NCI-H2196 (cell line): ENCODE measurements around the gene PSMA2.
"Not testable (repeated sequence)": the region's sequence is repeated elsewhere in the genome, so short reads cannot be mapped to it uniquely, and the experiment has no call there.

Source experiments
- DNase-seq: peaks from one replicate; lab custom pipeline; 2025; ENCODE audit not compliant: unreplicated experiment; lab: John Stamatoyannopoulos, UW

PSMA2 gene

DNA sequence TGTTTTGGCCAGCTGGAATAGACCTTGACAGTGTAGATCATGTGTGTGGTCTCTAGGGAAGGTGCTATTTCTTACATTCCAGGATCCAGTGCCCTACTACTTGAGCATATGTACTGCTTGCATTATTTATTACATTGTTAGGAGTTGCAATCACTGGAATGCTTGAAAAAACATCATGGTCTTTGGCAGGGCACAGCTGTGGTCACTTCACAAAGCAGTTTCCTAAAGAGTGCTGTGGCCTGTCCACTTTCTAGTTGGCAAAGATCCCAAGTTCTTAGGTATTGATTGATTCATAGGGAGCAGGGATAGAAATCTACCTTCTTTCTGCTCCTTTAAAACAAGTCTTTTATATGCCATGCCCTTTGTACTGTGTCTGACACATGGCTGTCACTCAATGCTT, 24.7 kb downstream of the PSMA2 start:
- DNase-seq: no peak

DNA sequence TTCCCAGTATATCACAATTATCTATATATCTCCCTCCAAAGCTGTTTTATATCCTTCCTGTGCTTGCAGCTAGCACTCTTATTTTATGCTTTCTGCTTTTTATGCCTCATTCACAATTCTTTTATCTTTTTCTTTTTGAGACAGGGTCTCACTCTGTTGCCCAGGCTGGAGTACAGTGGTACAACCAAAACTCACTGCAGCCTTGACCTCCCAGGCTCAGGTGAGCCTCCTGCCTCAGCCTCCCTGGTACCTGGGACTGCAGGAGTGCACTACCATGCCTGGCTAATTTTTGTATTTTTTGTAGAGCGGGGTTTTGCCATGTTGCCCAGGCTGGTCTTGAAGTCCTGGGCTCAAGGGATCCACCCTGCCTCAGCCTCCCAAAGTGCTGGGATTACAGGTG, 25.8 kb downstream of the PSMA2 start:
- no peak for DNase-seq

DNA sequence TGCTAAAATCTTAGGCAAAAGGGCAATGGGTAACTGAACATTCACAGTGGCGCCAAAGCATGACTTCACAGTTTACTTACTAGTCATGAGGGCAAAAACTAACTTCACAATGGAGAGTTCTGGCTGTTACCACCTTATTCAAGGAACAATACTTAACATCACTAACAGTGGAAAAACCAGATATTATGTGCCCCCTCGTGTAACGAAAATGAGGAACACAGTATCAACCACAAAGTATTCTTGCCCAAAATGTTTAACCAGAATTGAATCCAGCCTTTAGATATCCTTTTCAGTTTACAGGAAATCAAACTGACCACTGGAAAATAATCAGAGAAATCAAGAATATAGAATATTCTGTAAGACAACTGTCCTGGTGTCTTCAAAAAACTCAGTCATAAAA, 29.6 kb downstream of the PSMA2 start:
- DNase-seq: no peak

DNA sequence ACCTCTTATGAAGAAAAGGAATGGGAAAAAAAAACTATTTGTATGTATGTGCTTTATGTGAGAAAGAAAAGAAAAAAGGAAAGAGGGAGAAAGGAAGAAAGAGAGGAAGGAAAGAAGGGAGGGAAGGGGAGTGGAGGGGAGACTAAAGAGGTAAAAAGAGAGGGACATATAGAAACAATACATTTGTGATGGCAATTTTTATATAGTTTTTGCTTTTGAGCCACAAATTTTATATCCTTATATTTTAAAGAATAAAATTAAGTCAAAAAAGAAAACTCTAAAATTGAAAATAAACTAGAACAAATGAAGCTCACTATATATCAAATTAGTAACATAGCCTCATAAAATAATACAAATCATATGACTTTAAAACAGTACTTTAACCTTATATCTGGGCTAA, 31.1 kb downstream of the PSMA2 start:
- DNase-seq: no peak

DNA sequence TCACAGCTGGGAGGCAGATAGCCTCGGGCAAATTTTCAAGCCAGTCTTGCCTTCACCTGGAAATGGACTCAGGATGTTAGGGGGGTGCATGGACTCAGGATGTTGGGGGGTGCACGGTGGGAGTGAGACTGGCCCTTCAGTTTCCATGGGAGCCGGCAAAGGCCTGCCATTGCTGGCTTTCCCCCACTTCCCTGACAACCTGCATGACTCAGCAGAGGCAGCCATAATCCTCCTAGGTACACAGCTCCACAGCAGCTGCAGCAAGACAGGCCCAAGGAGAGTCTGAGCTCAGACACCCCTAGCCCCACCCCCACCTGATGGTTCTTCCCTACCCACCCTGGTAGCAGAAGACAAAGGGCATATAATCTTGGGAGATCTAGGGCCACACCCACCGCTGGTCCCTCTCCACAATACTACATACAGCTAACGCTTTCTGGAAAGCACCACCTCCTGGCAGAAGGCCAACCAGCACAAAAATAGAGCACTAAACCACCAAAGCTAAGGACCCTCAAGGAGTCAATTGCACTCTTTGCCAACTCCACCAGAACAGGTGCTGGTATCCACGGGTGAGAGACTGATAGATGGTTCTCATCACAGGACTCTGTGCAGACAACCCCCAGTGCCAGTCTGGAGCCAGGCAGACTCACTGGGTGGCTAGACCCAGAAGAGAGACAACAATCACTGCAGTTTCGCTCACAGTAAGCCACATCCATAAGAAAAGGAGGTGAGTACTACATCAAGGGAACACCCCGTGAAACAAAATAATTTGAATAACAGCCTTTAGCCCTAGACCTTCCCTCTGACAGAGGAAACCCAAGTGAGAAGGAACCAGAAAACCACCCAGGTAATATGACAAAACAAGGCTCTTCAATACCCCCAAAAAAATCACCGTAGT, 38.4 kb downstream of the PSMA2 start:
- no peak for DNase-seq

GRCh38 chr7:42886893-42887505, 45.0 kb downstream of the PSMA2 start:
- DNase-seq: no peak

DNA sequence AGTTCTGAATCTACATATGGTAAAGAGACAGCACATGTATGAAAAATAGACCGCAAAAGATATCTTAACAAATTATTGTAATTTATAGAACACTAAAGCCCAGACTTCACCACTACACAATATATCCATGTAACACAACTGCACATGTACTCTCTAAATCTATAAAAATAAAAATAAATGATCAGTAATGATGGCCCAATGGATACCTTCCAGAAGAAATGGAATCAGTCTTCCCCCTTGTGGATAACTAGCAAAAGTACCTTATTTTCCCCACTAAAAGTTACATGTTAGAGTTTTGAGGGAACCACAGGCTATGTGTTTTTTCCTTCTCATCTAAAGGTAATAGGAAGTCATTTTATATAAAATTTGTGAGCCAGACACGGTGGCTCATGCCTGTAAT, 45.8 kb downstream of the PSMA2 start:
- DNase-seq: no peak

DNA sequence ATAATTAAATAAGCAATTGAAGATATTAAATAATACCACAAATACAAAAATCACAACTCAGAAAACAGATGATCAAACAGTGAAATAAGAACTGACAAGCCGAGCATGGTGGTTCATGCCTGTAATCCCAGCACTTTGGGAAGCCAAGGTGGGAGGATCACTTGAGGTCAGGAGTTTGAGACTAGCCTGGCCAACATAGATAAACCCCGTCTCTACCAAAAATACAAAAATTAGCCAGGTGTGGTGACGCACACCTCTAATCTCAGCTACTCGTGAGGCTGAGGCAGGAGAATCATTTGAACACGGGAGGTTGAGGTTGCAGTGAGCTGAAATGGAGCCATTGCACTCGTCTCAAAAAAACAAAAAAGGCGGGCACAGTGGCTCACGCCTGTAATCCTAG, 46.8 kb downstream of the PSMA2 start:
- DNase-seq: not testable (repeated sequence)

DNA sequence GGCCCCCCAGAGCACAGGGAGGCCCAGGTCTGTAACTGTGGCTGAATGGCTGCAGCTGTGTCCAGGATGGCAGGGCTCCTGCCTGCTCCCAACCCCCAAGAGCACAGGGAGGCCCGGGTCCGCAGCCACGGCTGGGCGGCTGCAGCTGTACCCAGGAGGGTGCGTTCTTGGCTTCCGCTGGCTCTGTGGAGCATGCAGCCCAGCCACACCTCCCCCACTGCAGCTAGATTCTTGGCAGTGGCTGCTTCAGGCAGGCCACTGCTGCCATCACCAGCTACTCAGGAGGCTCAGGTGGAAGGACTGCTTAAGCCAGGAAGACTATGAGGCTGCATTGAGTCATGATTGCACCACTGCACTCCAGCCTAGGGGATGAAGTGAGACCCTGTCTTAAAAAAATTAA, 48.0 kb downstream of the PSMA2 start:
- DNase-seq: no peak

GRCh38 chr7:42880392-42880791, 51.6 kb downstream of the PSMA2 start:
- DNase-seq: no peak

- DNase-seq: no peak
Measured at GRCh38 chr7:42878303-42878702, 53.7 kb downstream of the PSMA2 start.

GRCh38 chr7:42877862-42878261, 54.1 kb downstream of the PSMA2 start:
- DNase-seq: no peak

- peak; percentile 41 for DNase-seq
Measured at GRCh38 chr7:42876182-42877068, 55.5 kb downstream of the PSMA2 start.

DNA sequence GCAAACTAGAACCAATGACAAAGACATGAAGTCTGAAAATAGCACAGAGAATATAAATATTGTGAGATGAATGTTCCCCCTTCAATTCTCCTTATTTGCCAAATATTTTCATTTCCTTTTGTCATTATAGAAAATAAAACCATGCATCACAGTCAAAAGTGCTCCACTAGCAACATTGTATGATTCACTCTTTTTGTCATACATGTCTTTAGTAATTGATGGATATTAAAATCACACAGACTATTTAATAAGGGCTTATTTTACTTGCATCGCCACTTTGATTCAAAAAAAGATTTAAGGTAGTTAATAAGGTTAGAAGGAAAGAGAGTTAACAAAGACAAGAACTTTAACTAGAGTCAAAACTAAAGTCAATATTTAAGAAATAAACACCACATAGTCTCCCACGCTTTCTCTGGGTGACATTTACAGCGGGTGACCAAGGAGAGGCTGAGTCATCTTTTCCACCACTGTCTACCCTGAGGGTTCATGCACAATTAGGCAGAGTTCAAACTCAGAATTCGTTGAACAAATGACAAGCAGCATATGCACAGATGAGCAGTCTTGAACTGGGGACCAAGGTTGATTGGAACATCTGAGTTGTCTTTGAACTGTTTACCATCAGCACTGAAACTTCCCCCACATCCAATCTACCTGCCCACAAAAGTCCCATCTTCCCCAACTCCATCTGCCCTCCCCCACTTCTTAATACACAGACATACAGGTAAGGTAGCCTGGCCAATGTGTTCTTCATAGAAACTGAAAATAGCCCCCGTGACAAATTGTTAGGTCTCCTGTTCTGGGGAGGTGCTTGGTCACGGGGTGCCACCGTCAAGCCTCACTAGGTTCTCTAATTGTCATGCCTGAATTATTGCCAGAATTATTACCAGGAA, 62.6 kb downstream of the PSMA2 start:
- DNase-seq: no peak

DNA sequence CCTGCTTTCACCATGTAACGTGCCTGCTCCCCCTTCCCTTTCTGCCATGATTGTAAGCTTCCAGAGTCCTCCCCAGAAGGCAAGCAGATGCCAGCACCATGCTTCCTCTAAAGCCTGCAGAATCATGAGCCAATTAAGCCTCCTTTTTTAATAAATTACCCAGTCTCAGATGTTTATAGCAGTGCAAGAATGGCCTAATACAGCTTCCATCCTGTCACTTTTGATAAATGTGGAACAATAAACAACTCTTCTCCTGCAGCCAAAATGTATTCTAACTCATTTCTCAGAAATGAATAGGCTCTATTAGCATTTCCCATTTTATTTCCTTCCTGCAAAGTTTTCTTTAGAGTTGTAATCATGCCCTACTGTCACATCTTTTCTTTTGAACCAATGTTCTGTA, 63.5 kb downstream of the PSMA2 start:
- no peak for DNase-seq
